Activated T-helper 17 cell treated with anti-CD3 and anti-CD28 coated beads, Interleukin-2, amount 50 U/mL, for 72 hours (primary cell): ENCODE measurements around the gene DNAJC22. TPM values are rescaled to one million over a fixed set of nuclear protein-coding genes. Genes with fewer than 3 reads are reported as not detected.
"Not testable (repeated sequence)": the region's sequence is repeated elsewhere in the genome, so short reads cannot be mapped to it uniquely, and the experiment has no call there.

Experiments
- ATAC-seq: fragments of 150-1000 bp; cut with Tn5 transposase; replicated peaks from 2 replicates; pipeline ENCODE4 v1.10.0; 2021; ENCODE audit warnings: mild to moderate bottlenecking, moderate library complexity
- H3K27ac Mint-ChIP-seq: one replicate; pipeline ENCODE4 v1.8.0; 2022; ENCODE audit warnings: mixed read lengths
- H3K27me3 Mint-ChIP-seq: one replicate; pipeline ENCODE4 v1.8.0; 2022; ENCODE audit warnings: mixed read lengths
- H3K36me3 Mint-ChIP-seq: one replicate; pipeline ENCODE4 v1.8.0; 2022; ENCODE audit warnings: low read depth, mild to moderate bottlenecking, mixed read lengths
- H3K4me1 Mint-ChIP-seq: one replicate; pipeline ENCODE4 v1.8.0; 2022; ENCODE audit warnings: mixed read lengths
- H3K4me3 Mint-ChIP-seq: one replicate; pipeline ENCODE4 v1.8.0; 2022; ENCODE audit warnings: mild to moderate bottlenecking, mixed read lengths
- H3K9me3 Mint-ChIP-seq: one replicate; pipeline ENCODE4 v1.8.0; 2022; ENCODE audit warnings: mixed read lengths
- total RNA-seq, 2 donors: library from RNA; stranded (reverse); gene quantifications; one replicate each; pipeline ENCODE4 v1.2.3, GENCODE V29; 2022

Gene DNAJC22
- total RNA-seq, result not detected

DNA sequence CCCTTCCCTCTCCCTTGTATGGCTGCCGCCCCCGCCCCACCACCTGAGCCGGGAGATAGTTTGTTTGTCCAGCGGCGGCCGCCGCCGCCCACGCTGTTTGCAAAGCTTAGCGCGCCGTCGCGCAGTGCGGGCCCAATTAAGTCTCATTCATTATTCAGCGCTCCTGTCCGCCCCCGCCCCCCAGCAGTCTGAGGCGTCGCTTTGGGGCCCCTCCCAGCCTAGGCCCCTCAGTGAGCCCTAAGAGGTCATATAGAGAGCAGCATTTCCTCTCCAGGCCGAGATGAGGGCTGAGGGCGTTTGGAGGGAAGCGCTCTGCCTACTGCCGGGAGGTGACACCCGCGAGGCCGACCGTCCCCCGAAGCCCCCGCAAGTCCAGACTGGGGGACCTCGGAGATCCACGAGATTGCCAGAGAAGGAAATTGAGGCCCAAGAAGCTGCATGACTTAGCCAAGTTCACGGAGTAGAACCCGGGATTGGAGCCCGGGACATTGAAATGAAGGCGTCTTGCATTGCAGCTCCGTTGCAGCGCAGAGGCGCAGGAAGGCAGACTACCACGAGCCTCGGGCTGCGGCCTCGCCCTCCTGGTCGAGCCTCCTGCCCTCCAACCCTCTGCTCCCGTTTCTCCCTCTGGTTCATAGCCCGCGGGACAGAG is at the start of gene DNAJC22:
Gene DNAJC22 (plus strand): TSS at position 230 of the 652 bp plus-strand sequence. CDS start 1,985 bp downstream, outside the sequence.
- H3K27me3 Mint-ChIP-seq, result peaks cover 43% of the 10 kb centered on the region
- no peaks in the 10 kb centered on the region for H3K9me3 Mint-ChIP-seq
- no peak for ATAC-seq
- H3K36me3 Mint-ChIP-seq, result no peaks in the 10 kb centered on the region
- H3K4me1 Mint-ChIP-seq, result peaks cover 14% of the 10 kb centered on the region
- H3K4me3 Mint-ChIP-seq, result peak within 1 kb of the TSS; percentile 74
- H3K27ac Mint-ChIP-seq, result no peak within 1 kb of the TSS

DNA sequence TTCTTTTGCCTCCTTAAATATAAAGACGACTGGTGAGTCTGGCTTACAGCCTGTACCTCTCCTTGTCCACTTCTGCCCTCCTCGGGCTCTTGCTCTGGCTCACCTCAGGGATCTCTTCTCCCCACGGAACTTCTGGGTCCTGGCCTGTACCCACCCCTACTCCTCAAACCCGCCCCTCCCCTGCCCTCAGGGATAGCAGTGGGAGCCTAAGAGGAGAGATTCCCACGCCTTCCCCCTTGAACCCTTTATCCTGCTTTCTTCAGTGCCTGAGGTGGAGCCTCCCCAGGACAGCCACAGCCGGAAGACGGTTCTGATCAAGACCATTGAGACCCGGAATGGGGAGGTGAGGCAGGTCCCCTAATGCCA is 49.0 kb upstream of the DNAJC22 start:
- Mint-ChIP-seq H3K4me3 (peak overlapping the region; percentile 51), H3K27me3 (peaks cover 32% of the 10 kb centered on the region)
- ATAC-seq, result no peak

DNA sequence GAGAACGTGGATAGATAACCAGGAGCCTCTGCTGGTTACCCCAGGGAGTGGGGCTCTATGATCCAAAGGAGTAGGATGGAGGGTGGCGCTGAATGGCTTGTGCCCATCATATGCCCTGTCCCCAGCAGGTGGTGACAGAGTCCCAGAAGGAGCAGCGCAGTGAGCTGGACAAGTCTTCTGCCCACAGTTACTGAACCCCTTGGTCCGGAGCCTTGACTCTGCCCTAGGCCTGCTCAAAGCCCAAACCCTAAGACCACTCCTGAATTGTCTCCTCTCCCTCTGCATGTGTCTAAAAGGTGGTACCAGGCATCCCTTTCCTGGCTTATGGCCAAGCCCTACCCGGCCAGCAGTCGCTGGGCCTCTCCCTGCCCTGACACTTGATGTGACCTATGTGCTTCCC is 48.5 kb upstream of the DNAJC22 start:
- Mint-ChIP-seq H3K27me3 (peaks cover 36% of the 10 kb centered on the region), H3K4me3 (peak overlapping the region; percentile 51)
- no peak for ATAC-seq

More for the DNA sequence above, 49.0 kb upstream of the DNAJC22 start:
- Mint-ChIP-seq H3K4me1 (peaks cover 6% of the 10 kb centered on the region), H3K27ac (no peak overlapping the region), H3K9me3 (no peaks in the 10 kb centered on the region), H3K36me3 (no peaks in the 10 kb centered on the region)

DNA sequence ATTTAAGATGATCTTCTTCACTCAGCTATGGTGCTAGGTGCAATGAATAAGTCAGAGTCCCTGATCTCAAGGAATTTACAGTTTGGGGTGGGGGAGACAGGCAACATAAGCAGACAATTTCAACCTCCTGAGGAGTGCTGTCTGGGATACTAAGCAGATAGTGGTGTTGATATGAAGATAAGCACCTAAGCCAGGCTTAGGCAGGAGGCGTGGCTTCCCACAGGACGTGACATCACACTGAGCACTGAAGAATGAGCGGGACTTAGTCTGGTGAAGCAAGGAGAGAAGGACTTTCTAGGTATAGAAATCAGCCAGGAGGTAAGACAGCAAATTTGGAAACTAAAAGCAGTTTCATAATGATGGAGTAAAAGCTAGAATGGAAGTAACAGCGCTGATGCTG is 44.9 kb upstream of the DNAJC22 start:
- Mint-ChIP-seq H3K27me3 (peaks cover 39% of the 10 kb centered on the region), H3K4me3 (peak overlapping the region; percentile 40), H3K4me1 (peaks cover 6% of the 10 kb centered on the region), H3K27ac (peak overlapping the region; percentile 63), H3K36me3 (no peaks in the 10 kb centered on the region), H3K9me3 (no peaks in the 10 kb centered on the region)
- ATAC-seq, result peak; percentile 85

More for the DNA sequence above, 48.5 kb upstream of the DNAJC22 start:
- Mint-ChIP-seq H3K36me3 (no peaks in the 10 kb centered on the region), H3K27ac (no peak overlapping the region), H3K9me3 (no peaks in the 10 kb centered on the region), H3K4me1 (peaks cover 6% of the 10 kb centered on the region)

DNA sequence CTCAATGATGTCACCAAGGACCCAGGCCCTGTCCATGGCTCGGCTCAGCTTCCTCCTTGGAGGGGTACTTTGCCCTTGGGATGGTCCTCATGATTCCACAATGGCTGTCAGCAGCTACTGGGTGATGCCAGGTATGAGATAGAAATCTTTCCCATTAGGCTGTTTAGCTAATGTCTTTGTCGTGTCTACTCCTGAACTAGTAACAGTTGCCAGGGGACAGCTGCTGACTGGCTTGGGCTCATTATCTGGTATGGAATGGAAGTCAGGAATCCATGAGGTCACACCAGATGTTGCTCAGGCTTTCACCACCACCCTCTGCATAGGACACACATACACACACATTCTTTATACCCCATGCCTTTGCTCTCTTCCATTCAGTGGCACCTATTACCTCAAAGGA is 42.5 kb upstream of the DNAJC22 start:
- Mint-ChIP-seq H3K4me1 (peaks cover 6% of the 10 kb centered on the region), H3K9me3 (no peaks in the 10 kb centered on the region), H3K27ac (no peak overlapping the region), H3K36me3 (no peaks in the 10 kb centered on the region), H3K4me3 (no peak overlapping the region), H3K27me3 (peaks cover 33% of the 10 kb centered on the region)
- no peak for ATAC-seq

DNA sequence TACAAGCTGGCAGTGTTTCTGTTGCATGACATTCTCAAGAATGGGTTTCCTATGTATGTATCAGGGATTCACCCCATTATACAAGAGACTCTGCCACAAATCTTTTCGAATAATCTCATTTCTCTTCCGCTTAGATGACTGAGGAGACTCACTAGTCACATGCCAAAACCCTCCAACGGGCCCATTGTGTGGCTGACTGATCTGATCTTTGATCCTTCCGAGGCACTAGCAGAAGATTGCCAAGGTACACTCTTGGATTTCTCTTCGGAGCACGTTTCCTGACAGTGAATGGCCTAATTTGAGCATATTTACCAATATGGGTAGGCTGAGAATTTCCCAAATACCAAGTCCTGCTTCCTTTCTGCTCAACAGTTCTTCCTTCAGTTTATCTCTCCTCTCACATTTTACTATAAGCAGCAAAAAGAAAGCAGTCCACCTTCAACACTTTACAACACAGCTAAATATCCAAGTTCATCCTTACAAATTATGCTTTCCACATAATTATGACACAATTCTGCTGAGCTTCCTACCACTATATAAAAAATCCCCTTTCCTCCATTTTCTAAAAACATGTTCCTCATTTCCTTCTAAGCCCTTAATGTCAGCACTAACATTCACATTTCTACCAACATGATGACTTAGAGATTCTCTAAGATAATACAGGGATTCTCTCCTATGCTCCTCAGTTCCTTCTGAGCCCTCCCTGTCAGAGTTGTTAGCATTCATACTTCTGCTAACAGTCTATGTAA is 40.8 kb upstream of the DNAJC22 start:
- no peak for ATAC-seq
- H3K36me3 Mint-ChIP-seq, result no peaks in the 10 kb centered on the region
- peaks cover 38% of the 10 kb centered on the region for H3K27me3 Mint-ChIP-seq
- H3K9me3 Mint-ChIP-seq, result no peaks in the 10 kb centered on the region
- H3K4me3 Mint-ChIP-seq, result no peak overlapping the region
- no peak overlapping the region for H3K27ac Mint-ChIP-seq
- peaks cover 6% of the 10 kb centered on the region for H3K4me1 Mint-ChIP-seq

DNA sequence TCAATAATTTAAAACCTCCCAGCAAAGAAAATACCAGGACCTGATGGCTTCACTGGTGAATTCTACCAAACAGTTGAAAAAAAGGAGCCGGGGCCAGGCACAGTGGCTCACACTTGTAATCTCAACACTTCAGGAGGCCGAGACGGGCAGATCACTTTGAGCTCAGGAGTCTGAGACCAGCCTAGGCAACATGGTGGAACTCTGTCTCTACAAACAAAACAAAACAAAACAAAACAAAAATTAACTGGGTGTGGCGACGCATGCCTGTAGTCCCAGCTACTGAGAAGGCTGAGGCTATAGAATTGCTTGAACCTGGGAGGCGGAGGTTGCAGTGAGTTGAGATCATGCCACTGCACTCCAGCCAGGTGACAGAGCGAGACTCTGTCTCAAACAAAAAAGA is 37.3 kb upstream of the DNAJC22 start:
- no peak overlapping the region for H3K27ac Mint-ChIP-seq
- peaks cover 28% of the 10 kb centered on the region for H3K27me3 Mint-ChIP-seq
- no peaks in the 10 kb centered on the region for H3K4me1 Mint-ChIP-seq
- H3K9me3 Mint-ChIP-seq, result no peaks in the 10 kb centered on the region
- no peak for ATAC-seq
- H3K4me3 Mint-ChIP-seq, result no peak overlapping the region
- H3K36me3 Mint-ChIP-seq, result no peaks in the 10 kb centered on the region

DNA sequence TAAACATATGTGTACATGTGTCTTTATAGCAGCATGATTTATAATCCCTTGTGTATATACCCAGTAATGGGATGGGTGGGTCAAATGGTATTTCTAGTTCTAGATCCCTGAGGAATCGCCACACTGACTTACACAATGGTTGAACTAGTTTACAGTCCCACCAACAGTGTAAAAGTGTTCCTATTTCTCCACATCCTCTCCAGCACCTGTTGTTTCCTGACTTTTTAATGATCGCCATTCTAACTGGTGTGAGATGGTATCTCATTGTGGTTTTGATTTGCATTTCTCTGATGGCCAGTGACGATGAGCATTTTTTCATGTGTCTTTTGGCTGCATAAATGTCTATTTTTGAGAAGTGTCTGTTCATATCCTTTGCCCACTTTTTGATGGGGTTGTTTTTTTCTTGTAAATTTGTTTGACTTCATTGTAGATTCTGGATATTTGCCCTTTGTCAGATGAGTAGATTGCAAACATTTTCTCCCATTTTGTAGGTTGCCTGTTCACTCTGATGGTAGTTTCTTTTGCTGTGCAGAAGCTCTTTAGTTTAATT is 36.2 kb upstream of the DNAJC22 start:
- H3K36me3 Mint-ChIP-seq, H3K27ac Mint-ChIP-seq, ATAC-seq, H3K4me3 Mint-ChIP-seq, H3K4me1 Mint-ChIP-seq, H3K9me3 Mint-ChIP-seq: not testable (repeated sequence)
- peaks cover 24% of the 10 kb centered on the region for H3K27me3 Mint-ChIP-seq

DNA sequence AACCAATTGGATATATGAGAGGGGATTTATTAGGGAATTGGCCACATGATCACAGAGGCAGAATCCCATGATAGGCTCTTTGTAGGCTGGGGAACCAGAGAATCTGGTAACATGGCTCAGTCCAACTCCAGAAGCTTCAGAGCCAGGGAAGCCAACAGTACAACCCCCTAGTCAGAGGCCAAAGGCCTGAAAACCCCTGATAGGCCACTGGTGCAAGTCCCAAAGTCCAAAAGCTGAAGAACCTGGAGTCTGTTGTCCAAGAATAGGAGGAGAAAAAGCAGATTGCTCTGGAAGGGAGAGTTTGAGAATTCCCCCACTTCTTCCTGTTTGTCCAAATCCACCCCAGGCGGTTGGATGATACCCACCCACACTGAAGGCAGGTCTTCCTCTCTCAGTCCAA is 31.9 kb upstream of the DNAJC22 start:
- H3K4me1 Mint-ChIP-seq, result no peaks in the 10 kb centered on the region
- no peaks in the 10 kb centered on the region for H3K36me3 Mint-ChIP-seq
- no peak overlapping the region for H3K27ac Mint-ChIP-seq
- no peaks in the 10 kb centered on the region for H3K9me3 Mint-ChIP-seq
- H3K4me3 Mint-ChIP-seq, result no peak overlapping the region
- ATAC-seq, result no peak
- peaks cover 7% of the 10 kb centered on the region for H3K27me3 Mint-ChIP-seq

DNA sequence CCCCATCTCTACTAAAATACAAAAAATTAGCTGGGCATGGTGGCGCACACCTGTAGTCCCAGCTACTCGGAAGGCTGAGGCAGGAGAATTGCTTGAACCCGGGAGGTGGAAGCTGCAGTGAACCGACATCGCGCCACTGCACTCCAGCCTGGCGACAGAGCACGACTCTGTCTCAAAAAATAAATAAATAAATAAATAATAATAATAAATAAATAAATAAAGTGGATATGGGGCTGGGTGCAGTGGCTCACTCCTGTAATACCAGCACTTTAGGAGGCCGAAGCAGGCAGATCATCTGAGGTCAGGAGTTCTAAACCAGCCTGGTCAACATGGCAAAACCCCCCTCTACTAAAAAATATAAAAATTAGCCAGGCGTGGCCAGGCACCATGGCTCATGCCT is 29.6 kb upstream of the DNAJC22 start:
- not testable (repeated sequence) for H3K4me3 Mint-ChIP-seq, H3K4me1 Mint-ChIP-seq, H3K27me3 Mint-ChIP-seq, ATAC-seq, H3K36me3 Mint-ChIP-seq, H3K9me3 Mint-ChIP-seq, H3K27ac Mint-ChIP-seq

DNA sequence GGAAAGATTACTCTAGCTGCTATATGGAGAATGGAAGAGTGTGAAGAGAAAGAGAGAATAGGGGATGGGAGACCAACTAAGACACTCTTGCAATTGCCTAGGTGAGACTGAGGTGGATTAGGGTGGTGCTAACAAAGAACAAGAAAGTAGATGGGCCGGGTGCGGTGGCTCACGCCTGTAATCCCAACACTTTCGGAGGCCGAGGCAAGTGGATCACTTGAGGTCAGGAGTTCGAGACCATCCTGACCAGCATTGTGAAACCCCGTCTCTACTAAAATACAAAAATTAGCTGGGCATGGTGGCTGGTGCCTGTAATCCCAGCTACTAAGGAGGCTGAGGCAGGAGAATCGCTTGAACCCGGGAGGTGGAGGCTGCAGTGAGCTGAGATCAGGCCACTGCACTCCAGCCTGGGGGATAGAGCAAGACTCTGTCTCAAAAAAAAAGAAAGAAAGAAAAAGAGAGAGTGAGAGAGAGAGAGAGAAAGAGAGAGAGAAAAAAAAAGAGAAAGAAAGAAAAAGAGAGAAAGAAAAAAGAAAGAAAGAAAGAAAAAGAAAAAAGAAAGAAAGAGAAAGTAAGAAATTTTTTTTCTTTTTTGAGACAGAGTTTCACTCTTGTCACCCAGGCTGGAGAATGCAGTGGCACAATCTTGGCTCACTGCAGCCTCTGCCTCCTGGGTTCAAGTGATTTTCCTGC is 26.1 kb upstream of the DNAJC22 start:
- not testable (repeated sequence) for ATAC-seq, H3K4me1 Mint-ChIP-seq, H3K27ac Mint-ChIP-seq, H3K36me3 Mint-ChIP-seq, H3K9me3 Mint-ChIP-seq, H3K27me3 Mint-ChIP-seq
- H3K4me3 Mint-ChIP-seq, result peak overlapping the region; percentile 3

DNA sequence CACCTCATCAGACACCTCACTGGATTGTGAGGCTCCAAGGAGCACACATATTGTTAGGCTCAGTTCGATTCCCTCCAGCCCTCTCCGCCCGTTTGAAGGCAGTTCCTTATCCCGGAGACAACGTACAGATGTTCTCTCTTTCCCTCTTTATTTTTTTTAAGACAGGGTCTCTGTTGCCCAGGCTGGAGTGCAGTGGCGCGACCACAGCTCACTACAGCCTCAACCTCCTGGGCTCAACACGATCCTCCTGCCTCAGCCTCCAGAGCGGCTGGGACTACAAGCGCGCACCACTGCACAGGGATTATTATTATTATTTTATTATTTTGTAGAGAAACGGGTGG is 24.4 kb upstream of the DNAJC22 start:
- ATAC-seq, result no peak
- H3K36me3 Mint-ChIP-seq, result peaks cover 9% of the 10 kb centered on the region
- no peaks in the 10 kb centered on the region for H3K9me3 Mint-ChIP-seq
- peak overlapping the region; percentile 97 for H3K4me3 Mint-ChIP-seq
- H3K4me1 Mint-ChIP-seq, result peaks cover 5% of the 10 kb centered on the region
- no peaks in the 10 kb centered on the region for H3K27me3 Mint-ChIP-seq
- peak overlapping the region; percentile 95 for H3K27ac Mint-ChIP-seq

DNA sequence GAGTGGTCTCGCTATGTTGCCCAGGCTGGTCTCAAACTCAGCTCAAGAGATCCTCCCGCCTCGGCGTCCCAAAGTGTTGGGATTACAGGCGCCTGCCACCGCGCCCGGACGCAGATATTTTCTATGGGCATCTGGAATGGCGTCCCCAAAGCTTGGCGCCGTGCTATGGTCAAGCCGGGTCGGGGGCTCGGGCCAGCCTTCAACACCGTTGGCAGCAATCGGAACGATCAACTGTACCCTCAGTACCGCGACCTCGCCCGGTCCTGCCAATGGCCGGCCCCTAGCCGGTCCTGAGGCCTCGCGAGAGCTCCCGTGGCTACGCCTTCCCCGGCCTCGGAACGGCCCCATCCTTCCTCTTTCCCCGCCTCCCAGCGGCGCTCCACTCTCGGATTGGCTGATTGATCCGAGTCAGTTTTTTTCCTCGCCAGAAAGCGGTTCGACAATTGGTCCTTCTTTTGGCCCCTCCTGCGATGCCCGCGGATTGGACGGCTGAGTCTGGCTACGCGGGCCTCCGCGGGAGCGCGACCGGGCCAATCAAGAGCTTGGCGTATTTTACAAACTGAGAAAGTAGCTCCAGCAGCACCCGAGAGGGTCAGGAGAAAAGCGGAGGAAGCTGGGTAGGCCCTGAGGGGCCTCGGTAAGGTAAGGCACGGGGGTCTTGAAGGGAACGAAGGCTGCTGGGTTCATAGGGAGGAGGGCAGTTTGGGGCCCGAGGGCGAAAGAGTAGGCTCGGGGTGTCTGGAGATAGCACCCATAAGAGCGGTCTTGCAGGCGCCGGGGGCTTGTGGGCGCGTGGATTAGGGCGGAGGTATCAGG is 23.8 kb upstream of the DNAJC22 start, which contains the start of gene TROAP:
Gene TROAP (plus strand): TSS at position 548 of the 816 bp plus-strand sequence. CDS start 354 bp downstream, outside the sequence.
- peak; percentile 98 for ATAC-seq
- Mint-ChIP-seq H3K36me3 (peaks cover 13% of the 10 kb centered on the region), H3K4me1 (peaks cover 5% of the 10 kb centered on the region), H3K4me3 (peak within 1 kb of the TSS; percentile 97), H3K9me3 (no peaks in the 10 kb centered on the region), H3K27ac (peak within 1 kb of the TSS; percentile 95), H3K27me3 (no peaks in the 10 kb centered on the region)

DNA sequence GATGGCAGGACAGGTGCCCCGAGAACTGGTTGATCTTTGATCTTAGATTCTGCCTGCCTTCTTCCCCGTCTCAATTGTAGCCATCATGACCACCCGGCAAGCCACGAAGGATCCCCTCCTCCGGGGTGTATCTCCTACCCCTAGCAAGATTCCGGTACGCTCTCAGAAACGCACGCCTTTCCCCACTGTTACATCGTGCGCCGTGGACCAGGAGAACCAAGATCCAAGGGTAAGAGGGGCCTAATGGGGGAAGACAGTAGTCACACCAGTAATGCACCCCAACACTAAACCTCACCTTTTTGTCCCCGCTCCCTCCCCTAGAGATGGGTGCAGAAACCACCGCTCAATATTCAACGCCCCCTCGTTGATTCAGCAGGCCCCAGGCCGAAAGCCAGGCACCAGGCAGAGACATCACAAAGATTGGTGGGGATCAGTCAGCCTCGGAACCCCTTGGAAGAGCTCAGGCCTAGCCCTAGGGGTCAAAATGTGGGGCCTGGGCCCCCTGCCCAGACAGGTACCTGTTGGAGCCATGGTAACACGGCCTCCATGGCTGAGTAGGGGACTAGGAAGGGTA is 23.1 kb upstream of the DNAJC22 start:
- Mint-ChIP-seq H3K27me3 (no peaks in the 10 kb centered on the region), H3K27ac (peak overlapping the region; percentile 95), H3K36me3 (peaks cover 15% of the 10 kb centered on the region), H3K4me3 (peak overlapping the region; percentile 97), H3K4me1 (peaks cover 5% of the 10 kb centered on the region), H3K9me3 (no peaks in the 10 kb centered on the region)
- no peak for ATAC-seq
